ENCODE data around the gene PIF1.
"Not testable (repeated sequence)": the region's sequence is repeated elsewhere in the genome, so short reads cannot be mapped to it uniquely, and the experiment has no call there.

Gene PIF1

DNA sequence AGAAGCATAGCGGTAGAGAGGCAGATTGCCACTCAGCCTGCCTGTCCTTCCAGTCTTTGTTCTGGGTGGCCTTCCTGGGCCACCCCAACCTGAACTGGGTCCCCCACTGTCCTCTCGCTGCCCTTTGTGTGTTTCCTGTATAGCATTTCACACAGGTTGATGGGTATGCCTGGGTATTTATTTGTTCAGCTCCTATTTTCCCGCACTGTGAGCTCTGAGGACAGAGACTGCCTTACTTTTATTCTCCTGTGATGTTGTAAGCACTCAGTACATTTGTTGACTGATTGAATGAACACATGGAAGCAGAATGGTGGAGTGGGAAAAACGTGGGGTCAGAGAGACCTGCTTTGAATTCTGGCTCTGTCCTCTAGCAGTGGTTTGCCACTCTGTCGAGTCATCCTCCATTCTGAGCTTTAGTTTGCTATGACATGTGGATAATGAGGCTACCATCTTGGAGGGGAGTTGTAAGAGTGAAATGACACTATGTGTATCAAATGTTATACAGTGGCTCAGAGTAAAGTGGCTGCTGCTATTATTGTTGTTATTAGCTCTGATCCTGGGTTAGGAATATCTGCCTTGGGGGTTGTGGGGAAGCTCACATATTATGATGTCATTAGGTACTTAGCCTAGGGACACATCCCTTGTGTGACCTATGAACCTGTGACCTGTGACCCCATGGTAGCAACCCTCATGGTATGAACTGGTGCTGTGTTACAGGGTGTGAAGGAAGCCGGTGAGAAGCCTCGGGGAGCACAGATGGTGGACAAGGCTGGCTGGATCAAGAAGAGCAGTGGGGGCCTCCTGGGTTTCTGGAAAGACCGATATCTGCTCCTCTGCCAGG lies 22.6 kb upstream of the PIF1 start:
- no peak for DNase-seq

DNA sequence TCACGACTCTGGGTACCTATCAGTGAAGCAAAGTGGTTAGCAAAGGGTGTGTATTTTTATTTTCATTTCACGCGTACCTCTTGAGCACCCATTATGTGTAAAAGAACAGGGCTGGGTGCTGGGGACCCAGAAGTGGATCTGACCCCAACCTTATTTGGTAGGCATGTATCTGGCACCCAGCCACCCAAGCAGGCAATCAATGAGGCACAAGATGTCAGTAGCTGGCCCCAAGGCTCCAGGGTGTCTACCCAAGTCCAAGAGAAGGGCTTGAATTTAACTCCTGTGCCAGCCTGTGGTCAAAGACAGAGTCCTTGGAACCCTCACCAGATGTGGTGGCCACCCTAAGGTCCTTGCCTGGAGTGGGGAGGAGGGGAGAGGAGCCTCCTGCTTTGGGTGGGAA lies 22.0 kb upstream of the PIF1 start:
- no peak for DNase-seq

DNA sequence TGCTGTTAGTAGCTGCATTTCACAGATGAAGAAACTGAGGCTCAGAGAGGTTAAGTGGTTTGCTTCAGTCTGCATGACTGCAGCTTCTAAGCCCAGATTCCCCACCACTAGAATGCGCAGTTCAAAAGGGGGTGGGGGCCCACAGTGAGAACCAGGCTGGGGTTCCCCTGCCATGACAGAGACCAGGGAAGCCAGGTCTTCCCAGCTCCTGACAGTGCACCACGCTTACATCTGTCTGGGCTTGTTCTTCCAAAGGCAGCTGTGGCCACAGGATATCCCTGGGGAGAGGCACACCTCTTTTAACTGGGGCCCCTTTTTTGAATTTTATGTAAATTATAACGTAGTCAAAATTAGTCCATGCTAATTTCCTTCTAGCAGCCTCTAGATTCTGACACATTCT lies 21.6 kb upstream of the PIF1 start:
- DNase-seq, result no peak

DNA sequence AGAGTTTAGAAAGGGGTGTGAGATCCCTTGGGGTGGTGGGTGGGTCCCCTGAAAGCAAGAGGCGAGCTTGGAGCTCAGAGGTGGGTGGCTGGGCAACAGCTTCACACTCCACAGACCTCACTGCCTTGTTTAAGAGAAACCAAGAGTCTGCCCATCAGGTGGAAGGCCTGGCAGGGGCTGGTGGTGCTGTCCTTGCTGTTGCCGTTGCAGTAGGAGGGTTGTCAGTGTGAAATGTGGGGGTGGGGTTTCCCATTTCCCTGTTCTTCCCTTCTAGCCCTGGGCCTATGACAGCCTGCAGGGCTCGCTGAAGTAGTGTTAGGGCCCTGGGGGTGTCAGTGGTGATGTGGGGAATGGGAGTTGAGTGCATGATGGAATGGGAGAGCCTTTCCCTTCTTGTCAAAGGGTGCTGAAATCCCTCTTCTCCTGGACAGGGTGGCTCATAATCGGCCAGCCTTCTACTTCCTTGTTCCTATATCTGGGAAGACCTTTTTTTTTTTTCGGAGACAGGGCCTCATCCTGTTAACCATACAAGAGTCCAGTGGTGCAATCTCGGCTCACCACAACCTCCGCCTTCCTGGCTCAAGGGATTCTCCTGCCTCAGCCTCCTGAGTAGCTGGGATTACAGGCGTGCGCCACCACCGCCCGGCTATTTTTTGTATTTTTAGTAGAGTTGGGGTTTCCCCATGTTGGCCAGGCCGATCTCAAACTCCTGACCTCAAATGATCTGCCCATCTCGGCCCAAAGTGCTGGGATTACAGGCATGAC lies 20.6 kb upstream of the PIF1 start:
- no peak for DNase-seq

DNA sequence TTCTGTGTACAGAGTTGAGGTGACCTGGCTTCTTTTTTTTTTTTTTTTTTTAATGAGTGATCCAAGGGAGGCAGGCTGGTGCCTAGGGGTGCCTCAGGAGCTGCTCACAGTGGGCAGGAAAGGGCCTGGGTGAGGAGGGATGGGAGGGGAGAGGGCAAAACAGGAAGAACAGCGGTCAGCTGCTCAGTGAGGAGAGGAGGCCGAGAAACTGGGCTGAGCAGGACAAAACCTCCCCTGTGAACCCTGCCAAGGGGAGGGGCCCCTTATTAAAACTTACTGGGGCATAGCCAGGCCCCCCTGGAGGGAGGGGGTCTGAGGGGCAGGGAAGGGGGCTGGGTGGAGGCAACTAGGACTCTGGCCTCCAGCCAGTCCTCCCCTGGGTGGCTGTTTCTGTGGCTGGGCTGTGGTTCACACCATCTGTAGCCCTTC lies 19.8 kb upstream of the PIF1 start:
- no peak for DNase-seq

DNA sequence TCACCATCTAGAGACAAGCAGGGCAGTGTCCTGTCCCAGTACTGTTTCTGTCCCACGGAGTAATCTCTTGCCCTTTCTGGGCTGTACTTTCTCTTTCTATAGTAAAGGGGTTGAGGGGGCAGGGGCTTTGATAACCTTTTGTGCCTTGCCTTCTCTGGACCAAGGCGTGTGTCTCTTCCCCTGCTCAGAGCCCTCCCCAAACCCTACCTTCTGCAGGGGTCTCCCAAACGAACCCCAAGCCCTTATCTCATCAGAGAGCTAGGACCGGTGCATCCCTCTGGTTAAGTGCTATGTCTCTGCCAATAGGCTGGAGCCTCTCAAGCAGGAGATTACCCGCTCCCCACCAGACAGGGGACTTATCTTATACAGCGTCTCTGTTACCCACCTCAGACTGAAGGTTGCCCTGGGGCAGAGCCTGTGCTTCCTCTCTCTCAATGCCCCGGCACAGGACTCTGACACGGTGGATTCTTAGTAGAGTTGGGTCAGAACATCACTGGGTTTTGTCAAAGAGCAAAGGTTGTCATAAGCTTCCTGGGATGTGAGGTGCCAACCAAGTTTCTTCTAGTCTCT lies 19.2 kb upstream of the PIF1 start:
- DNase-seq, result no peak

DNA sequence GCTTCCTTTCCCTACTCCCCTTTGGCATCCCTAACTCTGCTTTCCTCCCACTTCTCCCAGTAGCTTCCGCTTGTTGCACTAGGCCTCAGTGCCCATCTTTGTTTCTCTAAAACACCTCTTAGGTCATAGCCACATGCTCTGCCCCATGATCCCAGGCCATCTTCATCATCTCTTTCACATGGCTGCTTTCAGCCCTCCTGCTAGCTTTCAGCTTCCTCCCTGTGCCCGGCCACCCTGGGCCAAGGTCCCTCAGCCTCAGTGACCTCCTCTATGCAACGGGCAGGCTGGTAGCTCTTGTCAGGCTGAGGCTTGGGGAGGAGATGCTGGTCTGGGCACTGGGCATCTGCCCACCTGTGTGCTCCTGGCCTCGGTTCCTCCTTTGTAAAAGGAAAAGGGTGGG lies 18.5 kb upstream of the PIF1 start:
- no peak for DNase-seq

DNA sequence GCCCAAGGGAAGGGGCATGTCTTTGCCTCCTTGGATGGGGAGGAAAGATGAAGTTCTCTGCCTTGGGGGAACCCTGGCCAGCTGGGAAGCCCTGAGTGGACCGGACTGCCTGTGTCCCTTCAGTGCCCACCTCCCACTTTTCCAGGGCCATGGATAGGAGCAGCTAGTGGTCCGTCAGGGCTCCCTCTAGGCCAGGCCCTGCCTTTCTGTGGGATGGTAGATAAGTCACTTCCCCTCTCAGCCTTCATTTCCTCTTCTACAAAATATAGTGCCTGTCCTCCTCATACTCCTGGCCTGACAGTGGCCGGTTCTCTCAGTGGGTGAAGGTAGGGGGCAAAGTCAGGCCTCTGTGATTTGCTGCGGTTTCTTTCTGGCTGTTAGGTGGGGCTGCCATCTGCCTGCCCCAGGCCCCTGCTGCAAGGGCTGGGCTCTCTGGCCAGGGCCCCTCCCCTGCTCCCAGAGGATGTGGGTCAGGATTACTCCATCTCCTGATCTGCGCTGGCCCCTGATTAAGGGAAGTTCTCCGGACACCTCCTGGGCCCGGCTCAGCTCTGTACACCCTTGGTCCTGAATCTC lies 17.6 kb upstream of the PIF1 start:
- peak; percentile 37 for DNase-seq

DNA sequence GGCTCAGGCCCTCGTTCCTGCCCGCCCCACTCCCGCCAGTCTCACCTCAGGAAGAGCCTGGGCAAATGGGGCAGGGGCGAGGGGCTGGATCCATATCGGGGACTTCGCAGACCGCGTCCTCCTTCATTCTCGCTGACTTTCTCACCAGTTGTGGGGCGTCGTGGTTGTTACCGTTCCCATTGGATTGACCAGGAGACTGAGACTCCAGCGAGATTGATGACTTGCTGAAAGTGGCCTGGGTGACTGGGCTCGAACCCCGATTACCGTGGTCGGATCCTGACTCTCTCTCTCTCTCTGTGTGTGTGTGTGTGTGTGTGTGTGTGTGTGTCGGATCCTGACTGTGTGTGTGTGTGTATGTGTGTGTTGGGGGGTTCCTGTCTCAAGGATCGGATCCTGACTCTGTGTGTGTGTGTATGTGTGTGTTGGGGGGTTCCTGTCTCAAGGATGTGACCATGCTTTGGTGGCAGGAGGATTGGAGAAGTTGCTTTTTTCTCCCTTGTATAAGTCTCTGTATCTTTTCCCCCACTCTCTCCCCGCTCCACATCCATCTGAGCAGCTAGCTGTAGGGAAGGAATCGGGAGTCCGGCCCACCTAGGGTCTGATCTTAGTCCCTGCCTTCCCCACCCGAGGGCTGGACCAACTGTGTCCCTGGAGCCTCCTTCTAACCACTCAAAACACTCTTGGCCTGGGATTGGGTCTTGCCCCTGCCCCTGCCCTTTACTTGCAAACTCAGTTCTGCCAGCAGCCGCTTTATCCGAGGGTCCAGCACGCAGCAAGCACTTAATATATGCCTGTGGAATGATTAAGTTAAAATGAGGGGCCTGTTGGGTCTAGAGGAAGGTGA lies 16.9 kb upstream of the PIF1 start:
- DNase-seq, result peak; percentile 76

DNA sequence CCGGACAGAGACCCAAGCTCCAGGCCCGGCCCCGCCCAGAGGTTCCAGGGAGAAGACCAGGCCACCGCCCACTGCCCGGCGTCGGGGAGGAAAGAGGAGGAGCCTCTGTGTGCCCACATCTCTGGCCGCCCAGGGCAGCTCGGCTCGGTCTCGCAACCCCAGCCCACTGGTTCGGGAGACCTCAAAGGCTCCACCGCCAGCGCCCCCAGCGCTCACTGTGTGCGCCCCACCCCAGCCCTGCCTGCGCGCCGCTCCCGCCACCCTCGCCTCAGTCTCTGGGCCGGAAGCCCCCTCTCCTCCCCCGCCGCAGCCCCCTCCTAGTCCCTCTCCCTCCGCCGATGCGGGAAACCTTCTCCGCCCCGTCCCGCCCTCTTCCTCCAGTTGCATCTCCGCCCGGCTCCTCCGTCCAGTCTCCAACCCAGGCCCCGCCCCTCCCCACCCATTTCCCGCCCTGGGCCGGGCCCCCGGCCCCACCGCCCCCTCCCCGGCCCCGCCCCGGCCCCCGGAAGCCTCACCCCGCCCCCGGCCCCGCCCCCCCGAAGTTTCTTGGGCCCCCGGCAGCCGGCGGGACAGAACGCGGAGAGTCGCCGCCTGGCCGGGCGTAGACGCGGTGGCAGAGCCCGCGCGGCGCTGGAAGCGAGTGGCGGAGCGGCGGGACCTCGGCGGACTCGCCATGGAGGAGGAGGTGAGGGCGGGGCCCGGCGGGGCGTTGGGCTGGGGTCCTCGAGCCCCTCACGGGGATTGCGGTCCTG lies 16.1 kb upstream of the PIF1 start, which contains the start of gene PLEKHO2:
Gene PLEKHO2, plus strand, starts transcription at position 572 of the 752 bp plus-strand sequence. Its CDS starts 102 bp downstream, at position 674.
- DNase-seq, result no peak

DNA sequence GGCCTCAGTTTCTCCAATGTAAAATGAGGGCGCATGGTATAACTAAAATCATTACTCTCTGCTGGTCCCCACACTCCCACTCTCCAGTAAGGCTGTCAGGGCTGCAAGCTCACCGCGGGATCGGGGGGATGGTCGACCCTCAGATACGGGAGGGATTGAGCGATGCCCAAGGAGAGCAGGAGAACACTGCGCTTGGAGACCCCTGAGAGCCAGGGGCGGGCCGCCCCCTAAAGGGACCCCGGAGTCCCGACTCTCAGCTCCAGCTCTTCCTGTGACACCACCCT lies 15.6 kb upstream of the PIF1 start:
- DNase-seq, result peak; percentile 92

DNA sequence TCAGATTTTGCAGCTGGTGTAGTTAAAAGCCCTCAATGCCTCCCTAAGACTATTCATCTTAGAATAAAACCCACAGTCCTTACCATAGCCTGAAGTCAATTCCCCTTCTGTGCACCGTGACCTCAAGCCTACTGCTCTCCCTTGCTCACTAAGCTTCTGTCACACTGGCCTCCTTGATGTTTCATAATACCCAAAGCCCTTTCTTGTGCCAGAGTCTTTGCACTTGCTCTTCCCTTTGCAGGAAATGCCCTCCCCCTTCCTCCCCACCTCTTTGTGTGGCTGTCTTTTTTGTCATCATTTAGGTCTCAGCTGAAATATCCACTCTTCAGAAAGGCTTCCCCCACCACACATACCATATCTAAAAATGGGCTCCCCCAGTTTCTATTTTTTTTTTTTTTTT lies 12.1 kb upstream of the PIF1 start:
- DNase-seq, result no peak

DNA sequence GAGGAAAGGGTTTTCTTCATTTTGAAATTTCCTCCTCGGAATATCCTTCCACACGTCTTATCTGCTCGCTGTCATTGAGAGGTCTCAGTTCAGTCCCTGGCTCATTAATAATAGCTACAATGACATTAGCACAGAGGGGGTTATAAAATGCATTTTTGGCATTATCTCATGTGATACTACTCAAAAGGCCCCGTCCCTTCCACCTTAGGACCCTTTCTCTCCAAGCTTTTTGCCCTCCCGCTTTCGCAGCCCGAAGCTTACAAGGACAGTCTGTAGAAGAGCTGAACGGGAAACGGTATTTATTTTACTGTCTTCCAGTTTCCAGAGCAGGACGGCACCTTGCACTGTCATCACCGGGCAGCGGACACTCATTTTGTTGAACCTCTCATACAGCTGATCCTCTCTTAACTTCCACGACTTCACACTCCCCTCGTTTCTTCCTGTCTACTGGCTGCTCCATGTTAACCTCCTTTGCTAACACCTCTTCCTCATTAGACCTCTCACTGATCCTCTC lies 10.6 kb upstream of the PIF1 start:
- DNase-seq, result no peak

DNA sequence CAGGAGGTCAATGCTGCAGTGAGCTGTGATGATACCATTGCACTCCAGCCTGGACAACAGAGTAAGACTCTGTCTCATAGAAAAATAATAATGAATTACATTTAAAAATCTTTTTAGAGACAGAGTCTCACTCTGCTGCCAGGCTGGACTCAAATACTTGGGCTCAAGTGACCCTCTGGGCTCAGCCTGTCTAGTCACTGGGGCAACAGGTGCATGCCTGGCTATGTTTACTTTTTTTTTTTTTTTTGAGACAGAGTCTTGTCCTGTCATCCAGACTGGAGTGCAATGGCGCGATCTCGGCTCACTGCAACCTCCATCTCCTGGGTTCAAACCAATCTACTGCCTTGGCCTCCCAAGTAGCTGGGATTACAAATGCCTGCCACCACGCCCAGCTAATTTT lies 8.2 kb upstream of the PIF1 start:
- no peak for DNase-seq

DNA sequence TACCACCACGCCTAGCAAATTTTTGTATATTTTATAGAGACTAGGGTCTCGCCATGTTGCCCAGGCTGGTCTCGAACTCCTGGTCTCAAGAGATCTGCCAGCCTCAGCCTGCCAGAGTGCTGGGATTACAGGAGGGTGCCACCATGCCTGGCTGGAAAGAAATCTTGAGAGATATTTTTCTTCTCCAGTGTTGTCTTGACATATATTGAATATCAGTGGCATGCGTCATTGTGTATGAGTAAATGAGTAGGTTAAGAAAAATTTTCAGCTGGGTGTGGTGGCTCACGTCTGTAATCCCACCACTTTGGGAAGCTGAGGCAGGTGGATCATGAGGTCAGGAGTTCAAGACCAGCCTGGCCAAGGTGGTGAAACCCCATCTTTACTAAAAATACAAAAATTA lies 3.5 kb upstream of the PIF1 start:
- DNase-seq, result no peak

DNA sequence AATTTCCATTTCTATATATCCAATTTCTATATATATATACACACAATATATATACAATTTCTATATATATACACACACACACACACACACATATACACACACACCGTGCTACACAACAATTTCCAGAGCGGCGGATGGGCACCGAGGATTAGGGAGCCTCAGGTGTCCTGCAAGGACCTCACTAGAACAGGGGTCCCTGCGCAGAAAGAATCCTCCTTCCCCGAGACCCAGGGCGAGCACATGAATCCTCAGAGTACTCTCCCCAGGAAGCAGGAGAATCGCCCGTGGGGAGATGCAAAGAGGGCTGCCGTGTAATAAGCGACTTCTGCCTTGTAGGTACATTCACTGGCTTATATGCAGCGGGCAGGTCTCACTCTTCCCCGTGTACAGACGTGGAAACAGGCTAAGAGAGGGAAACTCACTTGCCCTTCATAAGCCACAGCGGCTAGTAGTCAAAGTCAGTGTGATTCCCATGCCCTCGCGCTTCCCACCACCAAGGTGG lies 467 bp downstream of the PIF1 start:
- peak; percentile 50 for DNase-seq

DNA sequence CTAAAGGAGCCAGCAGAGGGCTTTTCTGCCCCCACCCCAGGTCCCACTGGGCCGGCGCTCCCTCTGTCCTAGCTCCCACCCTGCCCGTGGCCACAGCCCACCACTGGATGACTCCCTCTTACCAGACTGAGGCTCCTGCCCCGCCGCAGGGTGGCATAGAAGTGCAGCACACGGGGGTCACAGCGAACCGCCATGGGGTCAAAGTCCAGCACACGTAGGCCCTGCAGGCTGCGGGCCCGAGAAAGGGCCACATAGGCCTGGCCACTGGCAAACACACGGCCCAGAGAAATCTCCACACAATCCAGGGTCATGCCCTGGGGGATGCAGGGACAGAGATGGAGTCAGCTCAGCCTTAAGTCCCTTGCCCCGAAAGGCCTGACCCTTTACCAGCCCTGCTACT lies 9.0 kb downstream of the PIF1 start:
- DNase-seq, result no peak

DNA sequence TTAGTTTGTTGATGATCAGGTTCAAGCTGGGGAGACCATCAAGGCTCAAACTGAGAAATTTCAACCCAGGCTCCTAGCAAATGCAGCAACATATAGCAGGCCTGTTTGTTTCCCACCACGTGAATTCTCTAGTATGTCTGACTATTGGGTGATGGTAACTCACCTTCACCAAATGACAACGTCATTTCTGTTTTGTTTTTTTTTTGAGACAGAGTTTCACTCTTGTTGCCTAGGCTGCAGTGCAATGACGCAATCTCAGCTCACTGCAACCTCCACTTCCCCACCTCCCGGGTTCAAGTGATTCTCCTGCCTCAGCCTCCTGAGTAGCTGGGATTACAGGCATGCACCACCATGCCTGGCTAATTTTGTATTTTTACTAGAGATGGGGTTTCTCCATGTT lies 10.5 kb downstream of the PIF1 start:
- DNase-seq, result not testable (repeated sequence)

DNA sequence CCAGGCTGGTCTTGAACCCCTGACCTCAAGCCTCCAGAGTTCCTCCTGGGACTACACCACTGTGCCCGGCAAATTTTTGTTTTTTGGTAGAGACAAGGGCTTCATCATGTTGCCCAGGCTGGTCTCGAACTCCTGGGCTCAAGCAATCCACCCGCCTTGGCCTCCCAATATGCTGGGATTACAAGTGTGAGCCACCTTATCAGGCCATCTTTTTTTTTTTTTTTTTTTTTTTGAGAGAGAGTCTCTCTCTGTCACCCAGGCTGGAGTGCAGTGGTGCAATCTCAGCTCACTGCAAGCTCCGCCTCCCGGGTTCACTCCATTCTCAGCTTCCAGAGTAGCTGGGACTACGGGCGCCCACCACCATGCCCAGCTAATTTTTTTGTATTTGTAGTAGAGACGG lies 11.2 kb downstream of the PIF1 start:
- DNase-seq, result not testable (repeated sequence)

DNA sequence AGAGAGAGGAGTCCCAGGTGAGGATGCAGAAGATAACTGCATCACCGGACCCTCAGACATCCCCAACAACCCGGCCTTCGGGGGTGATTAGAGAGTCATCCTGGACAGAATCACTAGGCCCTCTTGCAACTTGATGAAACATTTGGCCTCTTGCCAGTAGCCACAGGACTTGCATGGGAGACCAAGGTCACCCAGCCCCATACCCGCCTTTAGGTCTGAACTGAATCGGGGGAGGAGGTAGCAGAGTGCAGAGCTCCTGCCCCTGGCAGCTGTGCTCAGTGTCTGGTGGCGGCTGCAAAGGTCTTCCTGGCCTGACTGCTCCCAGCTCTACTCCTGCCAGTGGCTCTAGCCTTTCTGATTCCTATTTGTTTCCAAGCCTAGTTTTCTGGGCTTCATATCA lies 12.4 kb downstream of the PIF1 start:
- no peak for DNase-seq
